ENCODE data around the gene TRIO.

The TRIO gene

GRCh38 chr5:14226554-14226953 is 83.4 kb downstream of the TRIO start:
- no peak for DNase-seq (ENCODE audit: low read depth)

- DNase-seq (ENCODE audit: low read depth) = no peak
Measured at GRCh38 chr5:14226992-14227391, 83.8 kb downstream of the TRIO start.

- no peak for DNase-seq (ENCODE audit: low read depth)
Measured at GRCh38 chr5:14227513-14227912, 84.4 kb downstream of the TRIO start.

- DNase-seq (ENCODE audit: low read depth) = no peak
Measured at GRCh38 chr5:14228219-14228618, 85.1 kb downstream of the TRIO start.

GRCh38 chr5:14229181-14229580 is 86.0 kb downstream of the TRIO start:
- DNase-seq (ENCODE audit: low read depth) = no peak

DNA sequence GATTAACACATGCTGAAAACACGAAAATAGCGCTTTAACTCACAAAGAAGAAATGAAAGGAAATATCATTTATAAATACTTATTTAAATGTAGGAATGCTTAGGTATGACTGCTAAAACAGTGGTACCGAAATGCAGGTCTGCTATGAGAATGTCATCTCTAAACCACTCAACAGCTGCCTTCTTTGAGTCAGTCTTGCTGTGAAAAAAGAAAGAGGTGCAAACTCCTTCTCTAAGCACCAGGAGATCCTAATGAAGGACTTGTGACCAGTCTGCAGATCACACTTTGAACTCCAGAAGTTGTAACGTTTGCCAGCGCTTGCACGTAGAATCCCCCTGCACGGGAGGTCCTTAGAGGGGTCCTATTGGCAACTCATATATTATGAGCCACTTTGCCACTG is 86.6 kb downstream of the TRIO start:
- no peak for DNase-seq (ENCODE audit: low read depth)

GRCh38 chr5:14231156-14231555 is 88.0 kb downstream of the TRIO start:
- peak; percentile 55 for DNase-seq (ENCODE audit: low read depth)

GRCh38 chr5:14231890-14232289 is 88.7 kb downstream of the TRIO start:
- no peak for DNase-seq (ENCODE audit: low read depth)

DNA sequence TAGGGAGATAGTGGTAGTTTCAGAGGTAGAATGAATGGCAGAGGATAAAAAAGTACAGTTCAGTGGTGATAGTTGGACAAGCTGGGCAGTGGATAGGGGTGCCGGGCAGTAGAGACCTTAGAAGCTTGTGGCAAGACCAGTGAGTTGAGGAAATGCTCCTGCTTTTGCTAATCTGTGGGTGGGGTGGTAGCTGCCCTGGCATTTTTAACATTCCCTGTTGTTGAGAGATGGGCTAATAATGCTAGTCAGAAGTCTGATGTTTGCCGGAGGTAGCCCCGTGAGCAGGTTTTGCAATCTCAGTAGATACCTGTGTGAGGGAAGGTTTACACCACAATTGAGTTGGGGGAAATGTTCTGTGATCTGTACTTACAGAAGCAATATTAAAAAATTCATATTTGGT is 91.1 kb downstream of the TRIO start:
- peak; percentile 41 for DNase-seq (ENCODE audit: low read depth)

DNA sequence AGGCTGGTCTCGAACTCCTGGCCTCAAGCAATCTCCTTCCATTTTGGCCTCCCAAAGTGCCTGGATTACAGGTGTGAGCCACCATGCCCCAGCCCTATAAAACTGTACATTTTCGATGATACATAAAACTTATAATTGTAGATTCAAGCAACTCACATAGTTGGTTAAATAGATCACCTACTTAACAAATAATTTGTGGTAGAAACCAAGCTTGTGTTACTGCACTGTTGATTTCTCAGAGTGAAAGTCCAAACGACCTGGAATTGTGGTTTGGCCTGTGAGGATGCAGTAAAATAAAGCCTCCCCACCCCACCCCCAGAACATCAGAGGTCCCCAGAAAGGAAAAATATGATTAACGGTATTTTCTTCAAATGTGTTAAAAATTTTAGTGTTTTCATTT is 92.7 kb downstream of the TRIO start:
- DNase-seq (ENCODE audit: low read depth) = peak; percentile 38

GRCh38 chr5:14236757-14237156 is 93.6 kb downstream of the TRIO start:
- DNase-seq (ENCODE audit: low read depth) = no peak

- no peak for DNase-seq (ENCODE audit: low read depth)
Measured at GRCh38 chr5:14237317-14238086, 94.4 kb downstream of the TRIO start.

- no peak for DNase-seq (ENCODE audit: low read depth)
Measured at GRCh38 chr5:14238272-14238671, 95.1 kb downstream of the TRIO start.

DNA sequence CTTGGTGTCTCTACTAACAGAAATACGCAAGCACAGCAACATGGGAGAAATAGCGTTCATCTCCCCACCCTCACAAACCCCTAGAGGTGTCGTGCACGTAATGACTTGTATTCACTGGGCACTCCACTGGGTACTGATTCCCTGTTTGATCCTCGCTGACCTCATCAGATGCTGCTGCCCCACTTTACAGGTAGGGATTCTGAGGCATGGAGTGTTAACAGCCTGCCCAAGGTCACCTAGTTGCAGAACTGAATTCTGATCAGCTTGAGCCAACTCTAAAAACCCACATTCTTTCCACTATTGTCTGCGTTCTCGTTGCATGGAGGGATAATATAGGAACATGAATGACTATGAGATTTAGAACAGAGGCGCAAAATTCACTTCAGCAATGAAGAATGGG is 96.3 kb downstream of the TRIO start:
- no peak for DNase-seq (ENCODE audit: low read depth)

DNA sequence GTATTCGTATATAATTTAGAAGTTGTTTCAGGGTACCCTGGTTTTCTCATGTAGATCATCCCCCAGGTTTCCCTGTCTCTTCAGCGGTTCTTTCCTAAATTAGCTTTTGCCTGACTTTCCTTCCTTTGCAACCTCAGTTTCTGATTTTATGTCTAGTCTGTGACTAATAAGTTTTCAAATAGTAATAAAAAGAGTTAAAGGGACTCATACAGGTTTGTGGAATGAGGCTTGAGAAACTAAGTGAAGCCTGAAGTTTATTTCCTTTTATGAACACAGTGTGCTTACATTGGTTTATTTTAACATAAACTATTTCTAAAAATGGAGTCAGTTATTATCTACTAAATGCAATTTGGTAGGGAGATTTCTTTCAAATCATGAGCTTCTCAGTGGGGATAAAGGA is 96.8 kb downstream of the TRIO start:
- no peak for DNase-seq (ENCODE audit: low read depth)

DNA sequence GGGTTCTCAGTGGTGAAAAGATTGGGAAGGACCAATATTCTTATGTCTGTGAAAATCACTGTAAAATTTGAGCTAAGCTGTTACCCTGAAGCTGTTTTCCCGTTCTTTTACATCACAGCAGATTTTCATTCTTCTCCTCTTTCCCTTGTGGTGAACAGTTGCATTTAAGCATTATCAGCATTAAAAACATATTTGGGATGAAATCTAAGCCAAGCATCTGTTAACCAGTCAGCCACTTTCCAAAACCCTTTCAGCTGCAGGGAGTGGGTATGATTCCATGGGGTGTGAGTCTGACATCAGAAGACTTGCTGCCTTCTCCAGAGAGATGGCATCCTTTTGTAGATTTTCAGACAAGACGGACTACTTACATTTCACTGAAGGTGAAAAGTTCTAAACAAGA is 97.2 kb downstream of the TRIO start:
- DNase-seq (ENCODE audit: low read depth) = no peak

GRCh38 chr5:14241141-14241540 is 98.0 kb downstream of the TRIO start:
- no peak for DNase-seq (ENCODE audit: low read depth)

DNA sequence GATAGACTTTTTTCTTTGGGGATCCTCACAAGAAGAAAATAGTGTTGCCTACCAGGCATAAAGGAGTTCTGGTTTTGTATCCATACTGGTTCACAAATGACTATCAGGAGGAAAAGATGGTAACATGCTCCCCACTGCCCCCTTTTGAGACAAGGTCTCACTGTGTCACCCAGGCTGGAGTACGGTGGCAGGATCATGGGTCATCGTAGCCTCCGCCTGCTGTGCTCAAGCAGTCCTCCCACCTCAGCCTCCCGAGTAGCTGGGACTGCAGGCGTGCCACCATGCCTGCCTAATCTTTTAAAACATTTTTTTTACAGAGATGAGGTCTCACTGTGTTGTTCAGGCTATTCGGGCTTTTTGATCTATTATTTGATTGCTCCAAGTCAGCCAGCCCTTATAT is 99.3 kb downstream of the TRIO start:
- DNase-seq (ENCODE audit: low read depth) = no peak

- no peak for DNase-seq (ENCODE audit: low read depth)
Measured at GRCh38 chr5:14242871-14243383, 99.8 kb downstream of the TRIO start.

DNA sequence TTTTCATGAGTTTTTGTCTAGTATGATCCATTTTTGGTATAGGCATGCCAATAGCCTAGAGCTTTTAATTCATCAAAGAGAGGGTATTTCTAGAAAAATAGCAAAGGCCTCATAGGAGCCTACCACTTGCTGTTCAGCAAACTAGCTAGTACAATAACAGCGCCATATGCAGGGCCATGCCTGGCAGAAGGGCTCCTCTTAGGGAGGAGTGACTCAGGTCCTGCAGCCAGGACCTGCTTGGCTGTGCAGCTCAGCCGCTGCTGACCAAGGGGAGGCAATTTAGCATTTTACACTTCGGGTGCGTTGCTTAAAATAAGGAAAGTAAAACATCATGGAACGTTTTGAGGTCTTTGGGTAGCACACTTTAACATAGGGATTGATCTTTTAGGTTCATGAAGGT is 100.6 kb downstream of the TRIO start:
- no peak for DNase-seq (ENCODE audit: low read depth)

GRCh38 chr5:14244721-14245120 is 101.6 kb downstream of the TRIO start:
- DNase-seq (ENCODE audit: low read depth) = no peak

GRCh38 chr5:14245132-14245925 is 102.2 kb downstream of the TRIO start:
- no peak for DNase-seq (ENCODE audit: low read depth)

DNA sequence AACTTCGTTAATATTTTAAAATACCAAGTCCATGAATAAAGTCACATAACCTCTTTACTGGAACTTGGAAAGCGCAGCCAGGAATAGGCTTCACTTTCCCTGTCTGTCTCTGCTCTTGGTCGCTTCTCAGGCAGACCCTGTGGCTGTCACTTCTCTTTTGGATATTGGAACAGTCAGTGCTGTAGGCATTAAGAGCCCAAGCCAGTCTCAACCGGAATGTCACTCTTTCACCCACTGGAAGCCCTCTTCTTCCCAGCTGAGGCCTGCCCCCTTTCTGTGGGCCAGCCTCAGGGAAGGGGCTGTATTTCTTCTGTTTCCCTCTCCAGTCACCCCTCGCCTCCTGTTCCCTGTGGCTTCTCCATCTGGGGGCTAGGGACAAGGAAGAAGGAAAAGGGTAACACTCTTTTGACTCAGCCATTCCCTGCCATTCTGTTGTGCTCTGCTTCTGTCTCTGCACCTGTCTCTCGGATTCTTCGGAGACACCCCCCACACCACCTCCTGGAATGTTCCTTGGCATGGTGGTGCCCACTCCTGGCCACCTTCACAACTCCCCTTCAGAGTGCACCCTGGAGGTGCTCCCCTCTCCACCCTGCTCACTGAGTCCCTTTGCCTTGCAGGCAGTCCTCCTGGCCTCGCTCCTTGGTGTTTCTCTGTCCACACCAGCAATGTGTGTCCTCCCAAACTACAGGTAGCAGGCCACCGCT is 103.4 kb downstream of the TRIO start:
- no peak for DNase-seq (ENCODE audit: low read depth)

Measured in ELR (cell line).